HG03066 (cell line): ENCODE data around the gene GLCCI1.
A peak's percentile ranks its signal among the peaks of the same experiment; 100 is the strongest.

Experiments used
- ATAC-seq: cut with Tn5 transposase; IDR thresholded peaks from one replicate; pipeline ENCODE4 v1.9.1; 2021; ENCODE audit warnings: low read depth; ENCODE audit not compliant: unreplicated experiment

Gene GLCCI1

GRCh38 chr7:8125680-8126444 lies 157.3 kb downstream of the GLCCI1 start:
- ATAC-seq: peak; percentile 73

- ATAC-seq: no peak
Measured at GRCh38 chr7:8126601-8127167, 158.1 kb downstream of the GLCCI1 start.

- no peak for ATAC-seq
Measured at GRCh38 chr7:8128449-8129317, 160.1 kb downstream of the GLCCI1 start.

GRCh38 chr7:8129318-8129659 lies 160.7 kb downstream of the GLCCI1 start:
- no peak for ATAC-seq

- ATAC-seq: no peak
Measured at GRCh38 chr7:8130663-8131062, 162.1 kb downstream of the GLCCI1 start.

- peak; percentile 63 for ATAC-seq
Measured at GRCh38 chr7:8131694-8132605, 163.4 kb downstream of the GLCCI1 start.

GRCh38 chr7:8133188-8133848 lies 164.7 kb downstream of the GLCCI1 start:
- ATAC-seq: no peak

GRCh38 chr7:8134089-8134733 lies 165.6 kb downstream of the GLCCI1 start:
- peak; percentile 47 for ATAC-seq

GRCh38 chr7:8135417-8135816 lies 166.8 kb downstream of the GLCCI1 start:
- no peak for ATAC-seq

- ATAC-seq: no peak
Measured at GRCh38 chr7:8136051-8136730, 167.6 kb downstream of the GLCCI1 start.
